ENCODE measurements around the gene CPNE5.
"Not testable (repeated sequence)": the region's sequence is repeated elsewhere in the genome, so short reads cannot be mapped to it uniquely, and the experiment has no call there.

CPNE5 gene

GRCh38 chr6:36739947-36740817 lies 99.1 kb downstream of the CPNE5 start:
- no peak for DNase-seq

GRCh38 chr6:36738108-36738507 lies 101.1 kb downstream of the CPNE5 start:
- DNase-seq: no peak

- no peak for DNase-seq
Observed at GRCh38 chr6:36737043-36737785, 102.0 kb downstream of the CPNE5 start.

GRCh38 chr6:36735110-36736071 lies 103.9 kb downstream of the CPNE5 start:
- no peak for DNase-seq

- DNase-seq: no peak
Observed at GRCh38 chr6:36734486-36735060, 104.7 kb downstream of the CPNE5 start.

- DNase-seq: no peak
Observed at GRCh38 chr6:36733300-36733699, 105.9 kb downstream of the CPNE5 start.

- DNase-seq: no peak
Observed at GRCh38 chr6:36731622-36732310, 107.5 kb downstream of the CPNE5 start.

- no peak for DNase-seq
Observed at GRCh38 chr6:36730424-36731380, 108.5 kb downstream of the CPNE5 start.

- DNase-seq: no peak
Observed at GRCh38 chr6:36729161-36729524, 110.1 kb downstream of the CPNE5 start.

- DNase-seq: no peak
Observed at GRCh38 chr6:36728289-36729160, 110.7 kb downstream of the CPNE5 start.

- DNase-seq: no peak
Observed at GRCh38 chr6:36727505-36728021, 111.7 kb downstream of the CPNE5 start.

GRCh38 chr6:36725581-36725980 lies 113.7 kb downstream of the CPNE5 start:
- no peak for DNase-seq

- no peak for DNase-seq
Observed at GRCh38 chr6:36724514-36725390, 114.5 kb downstream of the CPNE5 start.

GRCh38 chr6:36723992-36724391 lies 115.3 kb downstream of the CPNE5 start:
- not testable (repeated sequence) for DNase-seq

- no peak for DNase-seq
Observed at GRCh38 chr6:36722879-36723278, 116.4 kb downstream of the CPNE5 start.

GRCh38 chr6:36722365-36722764 lies 116.9 kb downstream of the CPNE5 start:
- no peak for DNase-seq

GRCh38 chr6:36721369-36722140 lies 117.7 kb downstream of the CPNE5 start:
- DNase-seq: no peak

All from activated CD4-positive, alpha-beta T cell treated with anti-CD3 and anti-CD28 coated beads for 1 hour (primary cell).